ENCODE results near the gene PASD1. TPM values are rescaled to one million over a fixed set of nuclear protein-coding genes. Genes with fewer than 3 reads are reported as not detected.

The PASD1 gene
- total RNA-seq, 1 experiment from 2014 or later = not detected

DNA sequence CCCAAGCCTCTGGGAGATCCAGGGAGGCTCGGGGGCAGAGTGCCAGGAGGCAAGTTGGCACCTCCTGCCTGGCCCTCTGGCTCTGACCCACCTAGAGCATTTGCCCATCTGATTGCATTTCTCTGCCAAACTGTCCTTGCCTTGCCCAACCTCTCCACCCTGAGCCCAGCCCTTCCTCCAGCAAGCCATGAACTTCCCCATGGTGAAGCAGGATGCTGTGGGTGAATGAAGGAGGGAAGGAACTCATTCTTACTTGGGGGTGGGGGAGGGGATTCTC, 161.8 kb downstream of the PASD1 start:
- no TSS peak for BruUV-seq (replicated peaks)
- no peak for DNase-seq (ENCODE audit: unreplicated experiment)
- Mint-ChIP-seq H3K27me3 (ENCODE audit: insufficient read depth, unreplicated experiment) (no peaks in the 10 kb centered on the region), H3K9me3 (ENCODE audit: unreplicated experiment) (peaks cover 15% of the 10 kb centered on the region), H3K27ac (ENCODE audit: low read depth, unreplicated experiment) (no peak overlapping the region), H3K36me3 (ENCODE audit: insufficient read depth, unreplicated experiment) (no peaks in the 10 kb centered on the region), H3K4me1 (ENCODE audit: insufficient read depth, unreplicated experiment) (no peaks in the 10 kb centered on the region), H3K4me3 (ENCODE audit: unreplicated experiment) (no peak overlapping the region)
- TF ChIP-seq, protein P1, sequence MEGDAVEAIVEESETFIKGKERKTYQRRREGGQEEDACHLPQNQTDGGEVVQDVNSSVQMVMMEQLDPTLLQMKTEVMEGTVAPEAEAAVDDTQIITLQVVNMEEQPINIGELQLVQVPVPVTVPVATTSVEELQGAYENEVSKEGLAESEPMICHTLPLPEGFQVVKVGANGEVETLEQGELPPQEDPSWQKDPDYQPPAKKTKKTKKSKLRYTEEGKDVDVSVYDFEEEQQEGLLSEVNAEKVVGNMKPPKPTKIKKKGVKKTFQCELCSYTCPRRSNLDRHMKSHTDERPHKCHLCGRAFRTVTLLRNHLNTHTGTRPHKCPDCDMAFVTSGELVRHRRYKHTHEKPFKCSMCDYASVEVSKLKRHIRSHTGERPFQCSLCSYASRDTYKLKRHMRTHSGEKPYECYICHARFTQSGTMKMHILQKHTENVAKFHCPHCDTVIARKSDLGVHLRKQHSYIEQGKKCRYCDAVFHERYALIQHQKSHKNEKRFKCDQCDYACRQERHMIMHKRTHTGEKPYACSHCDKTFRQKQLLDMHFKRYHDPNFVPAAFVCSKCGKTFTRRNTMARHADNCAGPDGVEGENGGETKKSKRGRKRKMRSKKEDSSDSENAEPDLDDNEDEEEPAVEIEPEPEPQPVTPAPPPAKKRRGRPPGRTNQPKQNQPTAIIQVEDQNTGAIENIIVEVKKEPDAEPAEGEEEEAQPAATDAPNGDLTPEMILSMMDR (IDR thresholded peaks at IDR 0.05; ENCODE audit: unreplicated experiment) = no peak
- intact Hi-C loops (cut with micrococcal nuclease) = no loop called here
- POLR2A ChIA-PET = no interaction called here
- CTCF ChIA-PET = interaction anchor here (0.6 kb wide), 1 partner anchor 101 kb away, joined by 3 read pairs; no protein-coding TSS in a partner anchor

Other genes starting within 250 kb of the PASD1 start
- gene VMA21, start 166.5 kb upstream of the PASD1 start, total RNA-seq (2022) = 46.0 and 59.6 TPM in 2 replicates
- gene PRRG3, start 131.8 kb downstream of the PASD1 start, total RNA-seq (2022) = not detected in 2 replicates
- not detected in 2 replicates for gene FATE1, start 152.4 kb downstream of the PASD1 start, total RNA-seq (2022)
- not detected in 2 replicates for gene CNGA2, start 171.1 kb downstream of the PASD1 start, total RNA-seq (2022)

Measured in MCF 10A (cell line).